Right lobe of liver (tissue), 4 donors: ENCODE data around the gene TRMT44.

Experiments used
- CTCF ChIP-seq, 4 donors: fragments of 200-600 bp in 3 of 4; fragments of 450-650 bp in 1 of 4; IDR thresholded peaks; one replicate each; pipeline versions ENCODE4 v1.5.1 to v1.8.0; 2016 to 2022; ENCODE audit warnings: antibody characterized with exemption in 4 of 4, mild to moderate bottlenecking in 2 of 4
- POLR2A ChIP-seq: fragments of 450-650 bp; IDR thresholded peaks from one replicate; pipeline ENCODE4 v1.6.1; 2017; ENCODE audit warnings: antibody characterized with exemption, mild to moderate bottlenecking
- donor health status: DM: no; HTN: no; CAD: no.
- donor health status: DM: no; HTN: no; CAD: no.
- donor health status: DM: no; HTN: yes; CAD: no.

- no peak for TF ChIP-seq CTCF (IDR thresholded peaks at IDR 0.05)
- TF ChIP-seq POLR2A, result no peak
Observed at GRCh38 chr4:8433136-8433535, 7.4 kb upstream of the TRMT44 start.
